Measurements from ENCODE around the gene ETFB. TPM values are rescaled to one million over a fixed set of nuclear protein-coding genes. Genes with fewer than 3 reads are reported as not detected.

Gene ETFB
- total and polyA plus RNA-seq, 9 of the 15 experiments (the other 6 are each of a cell fraction or from before 2014, with no cell fraction given), result 18.1 to 143 (median 96.1) TPM

GRCh38 chr19:51339313-51339686 is 26.9 kb downstream of the ETFB start (continued):
- TF ChIP-seq ZNF318 (IDR thresholded peaks at IDR 0.05; ENCODE audit: borderline replicate concordance in 1 of 2, low read depth in 1 of 2) (0 out of 4 replicates have a peak, but pooled peaks of 1 of the 2 experiments have one; percentile 31), HIVEP1 (CRISPR knock-in tag; IDR thresholded peaks at IDR 0.05) (0 out of 2 replicates have a peak, but pooled peaks have one; percentile 54), ZNF239 (CRISPR knock-in tag; IDR thresholded peaks at IDR 0.05) (0 out of 2 replicates have a peak, but pooled peaks have one; percentile 9), BRD9 (IDR thresholded peaks at IDR 0.05; ENCODE audit: low read depth, partially characterized antibody) (peak; percentile 65), PHB (CRISPR knock-in tag; IDR thresholded peaks at IDR 0.05) (no peak), TFAP4 (CRISPR knock-in tag; IDR thresholded peaks at IDR 0.05; ENCODE audit: borderline replicate concordance) (no peak), TRIM25 (IDR thresholded peaks at IDR 0.05; ENCODE audit: borderline replicate concordance) (peak; percentile 88), NBN (IDR thresholded peaks at IDR 0.05; ENCODE audit: low read depth) (peak; percentile 70), U2AF1 (optimal IDR thresholded peaks at IDR 0.05; ENCODE audit: low read depth, low read length) (no peak), FOS (IDR thresholded peaks at IDR 0.05; ENCODE audit: extremely low read depth, insufficient read length) (no peak), THRB (CRISPR knock-in tag; conservative IDR thresholded peaks at IDR 0.05) (peak; percentile 91), SAP30 (IDR thresholded peaks at IDR 0.05; ENCODE audit: borderline replicate concordance, insufficient read depth, low read depth, low read length, poor library complexity, severe bottlenecking) (peak; percentile 13), HMG20A (CRISPR knock-in tag; conservative IDR thresholded peaks at IDR 0.05) (no peak), TFAM (CRISPR knock-in tag; conservative IDR thresholded peaks at IDR 0.05) (no peak), ESRRB (CRISPR knock-in tag; IDR thresholded peaks at IDR 0.05; ENCODE audit: borderline replicate concordance) (no peak), NR2F6 (CRISPR knock-in tag; IDR thresholded peaks at IDR 0.05) (no peak), PHB2 (IDR thresholded peaks at IDR 0.05; ENCODE audit: low read depth) (peak; percentile 60; the same call in 1 of the 2 replicates)

Data from K562 (cell line).